Measurements from ENCODE around the gene RBM39. TPM values are rescaled to one million over a fixed set of nuclear protein-coding genes. Genes with fewer than 3 reads are reported as not detected.

Gene RBM39
- total RNA-seq, 3 donors from 2014 or later, result 226 to 303 (median 300) TPM

GRCh38 chr20:35776513-35777101, 34.5 kb upstream of the RBM39 start:
- intact Hi-C loops (cut with DNase I, micrococcal nuclease), result no loop called here
- no peak for TF ChIP-seq CTCF (IDR thresholded peaks at IDR 0.05)
- ATAC-seq (no peak), DNase-seq (peak in 1 of 3 donors; percentile 62)
- Histone ChIP-seq H3K4me3 (no peak overlapping the region), H3K9me3 (no peaks in the 10 kb centered on the region), H3K36me3 (ENCODE audit: low read depth) (no peaks in the 10 kb centered on the region), H3K4me1 (ENCODE audit: low read depth) (peaks cover 27% of the 10 kb centered on the region)

DNA sequence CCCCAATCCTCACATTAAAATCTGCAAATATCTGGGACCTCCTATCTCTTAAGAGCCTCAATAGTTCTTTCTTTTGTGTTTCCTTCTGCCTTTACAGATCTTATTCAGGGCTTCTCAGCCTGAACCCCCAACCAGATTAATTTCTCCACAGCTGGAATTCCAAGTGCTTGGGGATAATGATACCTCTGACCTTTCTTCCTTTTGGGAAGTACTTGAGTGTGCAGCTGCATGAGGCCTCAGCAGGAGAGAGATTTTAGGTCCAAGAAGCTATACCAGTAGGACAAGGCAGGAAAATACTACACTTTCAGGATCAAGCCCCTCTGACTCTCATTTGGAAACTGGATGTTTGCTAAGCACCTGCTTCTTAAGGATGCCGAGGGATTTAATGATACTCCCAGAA, 32.3 kb upstream of the RBM39 start:
- DNase-seq (no peak), ATAC-seq (no peak)
- intact Hi-C loops (cut with DNase I, micrococcal nuclease), result no loop called here
- Histone ChIP-seq H3K36me3 (ENCODE audit: low read depth) (no peaks in the 10 kb centered on the region), H3K4me1 (ENCODE audit: low read depth) (peaks cover 35% of the 10 kb centered on the region), H3K9me3 (no peaks in the 10 kb centered on the region), H3K4me3 (no peak overlapping the region)
- TF ChIP-seq CTCF (IDR thresholded peaks at IDR 0.05), result no peak

- peak in 1 of 3 donors; percentile 43 for DNase-seq
- Histone ChIP-seq H3K4me1 (ENCODE audit: low read depth) (peaks cover 41% of the 10 kb centered on the region), H3K36me3 (ENCODE audit: low read depth) (no peaks in the 10 kb centered on the region), H3K4me3 (no peak overlapping the region), H3K9me3 (no peaks in the 10 kb centered on the region)
- peak; percentile 29 for ATAC-seq
- intact Hi-C loops (cut with DNase I, micrococcal nuclease), result no loop called here
- TF ChIP-seq CTCF (IDR thresholded peaks at IDR 0.05), result no peak
These were observed 31.2 kb upstream of the RBM39 start for GRCh38 chr20:35773154-35773751.

DNA sequence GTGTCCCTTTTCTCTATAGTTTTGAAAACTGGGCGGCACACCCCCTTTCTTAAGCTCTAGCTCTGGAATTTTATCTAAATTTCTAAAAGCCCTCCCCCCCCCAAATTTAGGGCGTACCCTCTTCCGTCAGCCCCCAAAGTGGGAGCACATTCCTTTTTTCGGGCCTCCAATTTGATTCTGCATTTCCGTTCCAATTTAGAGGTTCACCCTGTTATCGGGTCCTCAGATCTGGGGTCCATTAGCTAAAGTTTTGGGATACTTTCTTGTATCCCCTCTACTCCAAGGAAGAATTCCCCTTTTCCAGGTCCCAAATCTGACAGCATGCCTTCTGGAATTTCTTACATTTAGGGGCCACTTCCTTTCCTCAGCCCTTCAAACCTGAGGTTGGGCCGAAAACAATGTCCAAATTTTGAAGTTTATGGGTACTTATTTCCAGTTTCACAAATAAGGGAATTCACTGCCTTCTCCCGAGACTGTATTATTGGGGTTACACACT, 30.6 kb upstream of the RBM39 start:
- intact Hi-C loops (cut with DNase I, micrococcal nuclease), result no loop called here
- TF ChIP-seq CTCF (IDR thresholded peaks at IDR 0.05), result no peak
- H3K4me3 ChIP-seq, result peak overlapping the region; percentile 35
- no peaks in the 10 kb centered on the region for H3K36me3 ChIP-seq (ENCODE audit: low read depth)
- H3K9me3 ChIP-seq, result no peaks in the 10 kb centered on the region
- DNase-seq, result peak in 1 of 3 donors; percentile 27
- no peak for ATAC-seq
- peaks cover 38% of the 10 kb centered on the region for H3K4me1 ChIP-seq (ENCODE audit: low read depth)

- H3K36me3 ChIP-seq (ENCODE audit: low read depth), result no peaks in the 10 kb centered on the region
- intact Hi-C loops (cut with DNase I, micrococcal nuclease), result no loop called here
- no peaks in the 10 kb centered on the region for H3K9me3 ChIP-seq
- DNase-seq, result peak; percentile 99 to 100 (median 100)
- H3K4me3 ChIP-seq, result peak within 1 kb of the TSS; percentile 35
- peaks cover 33% of the 10 kb centered on the region for H3K4me1 ChIP-seq (ENCODE audit: low read depth)
- peak; percentile 92 for ATAC-seq
- TF ChIP-seq CTCF (IDR thresholded peaks at IDR 0.05), result no peak
These were observed 29.9 kb upstream of the RBM39 start, which contains the start of gene PHF20 for GRCh38 chr20:35771689-35772562. PHF20 (plus strand) TSS chr20:35772015; CDS start chr20:35801523, 29,508 bp downstream.
